Testis (tissue), 3 donors: ENCODE results near the gene PSMD12. TPM values are rescaled to one million over a fixed set of nuclear protein-coding genes. Genes with fewer than 3 reads are reported as not detected.
A peak's percentile ranks its signal among the peaks of the same experiment; 100 is the strongest.
"Not testable (repeated sequence)": the region's sequence is repeated elsewhere in the genome, so short reads cannot be mapped to it uniquely, and the experiment has no call there.

Experiments used
- DNase-seq: peaks from one replicate; pipeline ENCODE4 v3.0.0-alpha.2; 2019
- H3K27ac ChIP-seq, 2 donors: fragments of 200-600 bp; sonication (generic); one replicate each; pipeline ENCODE4 v1.5.1; 2019
- H3K27me3 ChIP-seq: fragments of 200-600 bp; sonication (generic); one replicate; pipeline ENCODE4 v1.5.1; 2019
- H3K36me3 ChIP-seq: fragments of 200-600 bp; sonication (generic); one replicate; pipeline ENCODE4 v1.5.1; 2017; ENCODE audit warnings: low read depth; ENCODE audit errors: missing control alignments
- H3K4me1 ChIP-seq: fragments of 200-600 bp; sonication (generic); one replicate; pipeline ENCODE4 v1.5.1; 2019
- H3K4me3 ChIP-seq, 2 donors: fragments of 200-600 bp; sonication (generic); one replicate each; pipeline ENCODE4 v1.5.1; 2017 to 2019
- H3K9me3 ChIP-seq: fragments of 200-600 bp; sonication (generic); one replicate; pipeline ENCODE4 v1.5.1; 2017
- CTCF ChIP-seq, 3 experiments: fragments of 450-650 bp in 2 of 3; fragments of 200-600 bp in 1 of 3; sonication (generic) in 1 of 3; IDR thresholded peaks; one replicate each; pipeline ENCODE4 v1.5.1; 2016 to 2019; ENCODE audit warnings: antibody characterized with exemption in 3 of 3, mild to moderate bottlenecking in 2 of 3, moderate library complexity in 1 of 3
- POLR2A ChIP-seq: fragments of 450-650 bp; IDR thresholded peaks from one replicate; pipeline ENCODE4 v1.6.1; 2017; ENCODE audit warnings: antibody characterized with exemption, mild to moderate bottlenecking, moderate library complexity
- WGBS, 2 donors: methylation state at CpG; one replicate each; pipeline ENCODE4 v1.1.5; 2018; 5-methylcytosine and 5-hydroxymethylcytosine counted together
- intact Hi-C: fragments of 100-400 bp; cut with DNase I; formaldehyde crosslinking; loops from one replicate; pipeline ENCODE4 v1.15.1; 2023; ENCODE audit warnings: low total_unique reads
- polyA plus RNA-seq: library from polyadenylated mRNA; stranded (reverse); fragments of 350-450 nt; fragmentation: Illumina TruSeq; extraction: RNeasy Lipid Tissue Mini Kit (QIAGEN cat#74804); gene quantifications from one replicate; pipeline ENCODE4 v1.2.3, GENCODE V29; 2014; ENCODE audit warnings: low read depth, low replicate concordance; ENCODE audit not compliant: insufficient read depth
- total RNA-seq, 2 donors: library from RNA; depleted of rRNA; stranded (reverse); fragments of >200 nt; gene quantifications; one replicate each; pipeline ENCODE4 v1.2.3, GENCODE V29; 2016

PSMD12 gene
- total and polyA plus RNA-seq, 3 donors from 2014 or later, result 32.8 to 71.2 (median 46.3) TPM

- no peaks in the 10 kb centered on the region for H3K9me3 ChIP-seq
- no peaks in the 10 kb centered on the region for H3K27me3 ChIP-seq
- peaks cover 5% of the 10 kb centered on the region for H3K4me1 ChIP-seq
- H3K4me3 ChIP-seq, result no peak overlapping the region
- H3K27ac ChIP-seq, result peak overlapping the region in 1 of 2 donors; percentile 41
- WGBS, 2 donors, result 62 to 74% methylated on average over 8 to 9 of the region's 9 CpGs
- TF ChIP-seq CTCF (IDR thresholded peaks at IDR 0.05), result no peak
- TF ChIP-seq POLR2A, result no peak
- DNase-seq, result no peak
- no peaks in the 10 kb centered on the region for H3K36me3 ChIP-seq
- intact Hi-C loops, result no loop called here
These were observed 24.4 kb upstream of the PSMD12 start for GRCh38 chr17:67390646-67391361.

DNA sequence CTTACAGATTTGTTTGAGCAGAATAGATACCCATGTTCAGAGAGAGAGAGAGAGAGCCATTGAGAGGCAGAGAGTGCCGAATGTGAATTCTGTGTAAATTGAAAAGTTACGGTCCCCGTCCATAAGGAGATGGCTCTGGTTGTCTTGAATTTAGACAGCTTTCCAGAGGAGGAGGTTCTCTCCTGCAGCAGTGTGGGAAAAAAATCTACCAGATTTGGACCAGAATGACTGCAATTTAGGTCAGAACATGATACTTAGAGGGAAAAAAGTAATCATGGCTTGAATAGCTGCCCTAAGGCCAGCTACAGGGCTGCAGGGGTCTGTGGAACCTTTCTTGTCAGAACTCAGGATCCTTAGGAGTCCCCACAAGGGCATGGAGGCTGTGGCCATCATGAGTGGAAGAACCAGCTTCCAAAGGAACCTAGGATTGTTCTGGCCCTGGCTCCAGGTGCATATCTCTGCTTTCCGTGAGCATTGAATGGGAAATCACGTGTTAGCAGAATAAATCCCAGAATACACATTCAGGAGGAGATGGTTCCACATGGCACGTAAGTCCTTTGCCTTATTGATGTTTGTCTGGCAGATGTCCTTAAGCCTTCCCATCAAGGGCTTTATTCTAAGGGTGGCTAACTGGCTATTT is 23.7 kb upstream of the PSMD12 start:
- H3K9me3 ChIP-seq, result no peaks in the 10 kb centered on the region
- no peak for DNase-seq
- H3K27ac ChIP-seq, result peak overlapping the region in 1 of 2 donors; percentile 41
- H3K4me3 ChIP-seq, result no peak overlapping the region
- intact Hi-C loops, result no loop called here
- H3K36me3 ChIP-seq, result no peaks in the 10 kb centered on the region
- TF ChIP-seq POLR2A, result no peak
- no peak for TF ChIP-seq CTCF (IDR thresholded peaks at IDR 0.05)
- peaks cover 5% of the 10 kb centered on the region for H3K4me1 ChIP-seq
- H3K27me3 ChIP-seq, result no peaks in the 10 kb centered on the region
- 65 to 73% methylated on average over 6 of the region's 6 CpGs for WGBS, 2 donors

- DNase-seq, result no peak
- Histone ChIP-seq H3K4me1 (peaks cover 5% of the 10 kb centered on the region), H3K4me3 (no peak overlapping the region), H3K9me3 (no peaks in the 10 kb centered on the region), H3K27ac (no peak overlapping the region), H3K36me3 (no peaks in the 10 kb centered on the region), H3K27me3 (no peaks in the 10 kb centered on the region)
- WGBS, 2 donors, result 94 to 100% methylated on average over 4 of the region's 4 CpGs
- TF ChIP-seq POLR2A (no peak), CTCF (IDR thresholded peaks at IDR 0.05) (no peak)
- intact Hi-C loops, result no loop called here
These were observed 22.6 kb upstream of the PSMD12 start for GRCh38 chr17:67388986-67389385.

GRCh38 chr17:67388536-67388935 is 22.2 kb upstream of the PSMD12 start:
- WGBS, 2 donors, result 93 to 95% methylated on average over 10 of the region's 10 CpGs

GRCh38 chr17:67386965-67387551 is 20.7 kb upstream of the PSMD12 start:
- intact Hi-C loops, result no loop called here
- Histone ChIP-seq H3K27me3 (no peaks in the 10 kb centered on the region), H3K27ac (no peak overlapping the region), H3K4me1 (peaks cover 5% of the 10 kb centered on the region), H3K36me3 (no peaks in the 10 kb centered on the region), H3K9me3 (no peaks in the 10 kb centered on the region), H3K4me3 (no peak overlapping the region)
- no peak for TF ChIP-seq POLR2A
- TF ChIP-seq CTCF (IDR thresholded peaks at IDR 0.05), result peak; percentile 62 to 75 (median 70)
- peak; percentile 69 for DNase-seq
- WGBS, 2 donors, result 46 to 59% methylated on average over 16 of the region's 16 CpGs

More at GRCh38 chr17:67388536-67388935, 22.2 kb upstream of the PSMD12 start:
- H3K9me3 ChIP-seq, H3K27ac ChIP-seq, H3K36me3 ChIP-seq, H3K27me3 ChIP-seq, intact Hi-C loops, H3K4me3 ChIP-seq, DNase-seq, H3K4me1 ChIP-seq: not testable (repeated sequence)
